ENCODE measurements around the gene MAP3K3.

MAP3K3 gene

DNA sequence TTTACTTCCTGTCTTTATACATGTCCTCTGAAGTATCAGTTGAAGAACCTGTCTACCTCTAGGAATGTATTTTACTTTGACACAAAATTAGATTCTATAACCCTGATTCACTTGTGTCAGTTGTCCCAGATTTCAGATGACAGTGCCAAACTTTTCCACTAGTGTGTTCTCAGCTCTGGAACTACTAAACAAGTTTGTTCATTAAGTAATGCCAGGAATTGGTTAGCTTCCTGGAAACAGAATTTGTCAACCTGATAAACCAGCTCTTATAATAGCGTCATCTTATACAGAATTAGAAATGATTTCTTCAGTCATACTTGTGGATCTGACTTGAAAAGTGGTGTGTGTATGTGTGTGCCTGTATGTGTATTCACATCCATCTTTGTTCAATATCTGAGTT lies 7.4 kb downstream of the MAP3K3 start:
- H3K4me3 ChIP-seq (replicated peaks; ENCODE audit: insufficient read depth, low read length): no peak overlapping the region
- TF ChIP-seq, protein P1, sequence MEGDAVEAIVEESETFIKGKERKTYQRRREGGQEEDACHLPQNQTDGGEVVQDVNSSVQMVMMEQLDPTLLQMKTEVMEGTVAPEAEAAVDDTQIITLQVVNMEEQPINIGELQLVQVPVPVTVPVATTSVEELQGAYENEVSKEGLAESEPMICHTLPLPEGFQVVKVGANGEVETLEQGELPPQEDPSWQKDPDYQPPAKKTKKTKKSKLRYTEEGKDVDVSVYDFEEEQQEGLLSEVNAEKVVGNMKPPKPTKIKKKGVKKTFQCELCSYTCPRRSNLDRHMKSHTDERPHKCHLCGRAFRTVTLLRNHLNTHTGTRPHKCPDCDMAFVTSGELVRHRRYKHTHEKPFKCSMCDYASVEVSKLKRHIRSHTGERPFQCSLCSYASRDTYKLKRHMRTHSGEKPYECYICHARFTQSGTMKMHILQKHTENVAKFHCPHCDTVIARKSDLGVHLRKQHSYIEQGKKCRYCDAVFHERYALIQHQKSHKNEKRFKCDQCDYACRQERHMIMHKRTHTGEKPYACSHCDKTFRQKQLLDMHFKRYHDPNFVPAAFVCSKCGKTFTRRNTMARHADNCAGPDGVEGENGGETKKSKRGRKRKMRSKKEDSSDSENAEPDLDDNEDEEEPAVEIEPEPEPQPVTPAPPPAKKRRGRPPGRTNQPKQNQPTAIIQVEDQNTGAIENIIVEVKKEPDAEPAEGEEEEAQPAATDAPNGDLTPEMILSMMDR (IDR thresholded peaks at IDR 0.05; ENCODE audit: insufficient read depth, low read length): no peak
- TF ChIP-seq GABPA (IDR thresholded peaks at IDR 0.05; ENCODE audit: low read depth): no peak
- TF ChIP-seq SPI1 (IDR thresholded peaks at IDR 0.05; ENCODE audit: borderline replicate concordance, low read depth): no peak
- TF ChIP-seq, protein P2, sequence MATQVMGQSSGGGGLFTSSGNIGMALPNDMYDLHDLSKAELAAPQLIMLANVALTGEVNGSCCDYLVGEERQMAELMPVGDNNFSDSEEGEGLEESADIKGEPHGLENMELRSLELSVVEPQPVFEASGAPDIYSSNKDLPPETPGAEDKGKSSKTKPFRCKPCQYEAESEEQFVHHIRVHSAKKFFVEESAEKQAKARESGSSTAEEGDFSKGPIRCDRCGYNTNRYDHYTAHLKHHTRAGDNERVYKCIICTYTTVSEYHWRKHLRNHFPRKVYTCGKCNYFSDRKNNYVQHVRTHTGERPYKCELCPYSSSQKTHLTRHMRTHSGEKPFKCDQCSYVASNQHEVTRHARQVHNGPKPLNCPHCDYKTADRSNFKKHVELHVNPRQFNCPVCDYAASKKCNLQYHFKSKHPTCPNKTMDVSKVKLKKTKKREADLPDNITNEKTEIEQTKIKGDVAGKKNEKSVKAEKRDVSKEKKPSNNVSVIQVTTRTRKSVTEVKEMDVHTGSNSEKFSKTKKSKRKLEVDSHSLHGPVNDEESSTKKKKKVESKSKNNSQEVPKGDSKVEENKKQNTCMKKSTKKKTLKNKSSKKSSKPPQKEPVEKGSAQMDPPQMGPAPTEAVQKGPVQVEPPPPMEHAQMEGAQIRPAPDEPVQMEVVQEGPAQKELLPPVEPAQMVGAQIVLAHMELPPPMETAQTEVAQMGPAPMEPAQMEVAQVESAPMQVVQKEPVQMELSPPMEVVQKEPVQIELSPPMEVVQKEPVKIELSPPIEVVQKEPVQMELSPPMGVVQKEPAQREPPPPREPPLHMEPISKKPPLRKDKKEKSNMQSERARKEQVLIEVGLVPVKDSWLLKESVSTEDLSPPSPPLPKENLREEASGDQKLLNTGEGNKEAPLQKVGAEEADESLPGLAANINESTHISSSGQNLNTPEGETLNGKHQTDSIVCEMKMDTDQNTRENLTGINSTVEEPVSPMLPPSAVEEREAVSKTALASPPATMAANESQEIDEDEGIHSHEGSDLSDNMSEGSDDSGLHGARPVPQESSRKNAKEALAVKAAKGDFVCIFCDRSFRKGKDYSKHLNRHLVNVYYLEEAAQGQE (IDR thresholded peaks at IDR 0.05; ENCODE audit: insufficient replicate concordance, low read depth): no peak
- no peak for TF ChIP-seq POLR2AphosphoS5 (IDR thresholded peaks at IDR 0.05; ENCODE audit: low read depth)
- DNase-seq (ENCODE audit: low read depth in 1 of 2, low spot score in 1 of 2): no peak
- no peak overlapping the region for H3K27ac ChIP-seq (replicated peaks)
- H3K27me3 ChIP-seq (ENCODE audit: insufficient read depth, poor library complexity, severe bottlenecking): no peaks in the 10 kb centered on the region

DNA sequence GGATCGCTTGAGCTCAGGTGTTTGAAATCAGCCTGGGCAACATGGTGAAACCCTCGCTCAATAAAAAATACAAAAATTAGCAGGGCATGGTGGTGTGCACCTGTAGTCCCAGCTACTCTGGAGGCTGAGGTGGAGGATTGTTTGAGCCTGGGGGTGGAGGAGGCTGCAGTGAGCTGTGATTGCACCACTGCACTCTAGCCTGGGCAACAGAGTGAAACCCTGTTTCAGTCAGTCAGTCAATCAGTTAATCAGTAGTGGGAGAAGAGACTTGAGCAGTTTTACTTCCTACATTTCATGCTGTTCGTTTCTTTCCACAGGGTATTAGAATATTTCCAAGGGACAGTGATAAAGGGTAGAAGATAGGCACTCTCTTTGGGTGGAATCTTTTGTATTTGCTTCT lies 8.8 kb downstream of the MAP3K3 start:
- Histone ChIP-seq H3K27ac (replicated peaks) (no peak overlapping the region), H3K4me3 (replicated peaks; ENCODE audit: insufficient read depth, low read length) (no peak overlapping the region), H3K27me3 (ENCODE audit: insufficient read depth, poor library complexity, severe bottlenecking) (no peaks in the 10 kb centered on the region)
- TF ChIP-seq SPI1 (IDR thresholded peaks at IDR 0.05; ENCODE audit: borderline replicate concordance, low read depth): no peak
- TF ChIP-seq, protein P1 (IDR thresholded peaks at IDR 0.05; ENCODE audit: insufficient read depth, low read length): no peak
- DNase-seq (ENCODE audit: low read depth in 1 of 2, low spot score in 1 of 2): no peak

- Histone ChIP-seq H3K4me3 (replicated peaks; ENCODE audit: insufficient read depth, low read length) (no peak overlapping the region), H3K27ac (replicated peaks) (no peak overlapping the region), H3K27me3 (ENCODE audit: insufficient read depth, poor library complexity, severe bottlenecking) (no peaks in the 10 kb centered on the region)
- TF ChIP-seq GABPA (IDR thresholded peaks at IDR 0.05; ENCODE audit: low read depth) (no peak), POLR2AphosphoS5 (IDR thresholded peaks at IDR 0.05; ENCODE audit: low read depth) (no peak), SPI1 (IDR thresholded peaks at IDR 0.05; ENCODE audit: borderline replicate concordance, low read depth) (no peak)
- TF ChIP-seq, protein P1 (IDR thresholded peaks at IDR 0.05; ENCODE audit: insufficient read depth, low read length): no peak
- TF ChIP-seq, protein P2 (IDR thresholded peaks at IDR 0.05; ENCODE audit: insufficient replicate concordance, low read depth): no peak
- DNase-seq (ENCODE audit: low read depth in 1 of 2, low spot score in 1 of 2): no peak
These were observed 9.4 kb downstream of the MAP3K3 start for GRCh38 chr17:63631626-63632025.

GRCh38 chr17:63633742-63634141 lies 11.5 kb downstream of the MAP3K3 start:
- no peak for DNase-seq (ENCODE audit: low read depth in 1 of 2, low spot score in 1 of 2)
- Histone ChIP-seq H3K4me3 (replicated peaks; ENCODE audit: insufficient read depth, low read length) (no peak overlapping the region), H3K27ac (replicated peaks) (peak overlapping the region; percentile 60), H3K27me3 (ENCODE audit: insufficient read depth, poor library complexity, severe bottlenecking) (no peaks in the 10 kb centered on the region)
- TF ChIP-seq POLR2AphosphoS5 (IDR thresholded peaks at IDR 0.05; ENCODE audit: low read depth) (no peak), GABPA (IDR thresholded peaks at IDR 0.05; ENCODE audit: low read depth) (no peak), SPI1 (IDR thresholded peaks at IDR 0.05; ENCODE audit: borderline replicate concordance, low read depth) (no peak)
- TF ChIP-seq, protein P1 (IDR thresholded peaks at IDR 0.05; ENCODE audit: insufficient read depth, low read length): no peak
- TF ChIP-seq, protein P2 (IDR thresholded peaks at IDR 0.05; ENCODE audit: insufficient replicate concordance, low read depth): no peak

Data from HL-60 (cell line).